HEK293 (cell line): ENCODE measurements around the gene PTCSC3.

Source experiments
- CTCF ChIA-PET: fragments of 350-600 bp; formaldehyde crosslinking; extraction: SDS; loops from one replicate; lab custom pipeline; 2021; ENCODE audit warnings: antibody characterized with exemption; lab: Yijun Ruan, JAX
- POLR2A ChIA-PET: fragments of 300-600 bp; formaldehyde crosslinking; extraction: SDS; loops from one replicate; lab custom pipeline; 2020; ENCODE audit warnings: antibody characterized with exemption, inconsistent platforms; lab: Yijun Ruan, JAX
- H3K27ac ChIP-seq: fragments of 200-500 bp; sonication (Bioruptor generic); 2 replicates; pipeline ENCODE4 v1.5.1; 2014; ENCODE audit warnings: low read depth, low read length, control low read depth, inconsistent platforms; ENCODE audit errors: extremely low read depth
- H3K36me3 ChIP-seq, 2 experiments: fragments of 200-500 bp in 1 of 2; sonication (Bioruptor generic) in 1 of 2; 1 replicate in 1 of 2; 2 replicates in 1 of 2; pipeline ENCODE4 v1.5.1; 2014 to 2017; ENCODE audit warnings: inconsistent platforms in 2 of 2, low read length in 2 of 2; ENCODE audit not compliant: control insufficient read depth in 2 of 2, insufficient read depth in 1 of 2
- H3K4me1 ChIP-seq: fragments of 200-500 bp; sonication (Bioruptor generic); 2 replicates; pipeline ENCODE4 v1.5.1; 2014; ENCODE audit warnings: mild to moderate bottlenecking, low read length, inconsistent platforms; ENCODE audit not compliant: control insufficient read depth, insufficient read depth
- H3K4me3 ChIP-seq: 2 replicates; pipeline ENCODE4 v1.5.1; 2011; ENCODE audit warnings: low read depth, mild to moderate bottlenecking, control low read depth, low read length, moderate library complexity
- H3K9me3 ChIP-seq: fragments of 200-500 bp; sonication (Bioruptor generic); 2 replicates; pipeline ENCODE4 v1.5.1; 2014; ENCODE audit warnings: low read depth, low read length, inconsistent platforms; ENCODE audit not compliant: control insufficient read depth, insufficient read depth
- HOXA7 ChIP-seq: sonication (generic); formaldehyde crosslinking; IDR thresholded peaks from 2 replicates; pipeline ENCODE4 v1.8.1; 2022; ENCODE audit warnings: missing genetic modification reagents, borderline replicate concordance
- KLF16 ChIP-seq: fragments of 450-650 bp; formaldehyde crosslinking; IDR thresholded peaks from 2 replicates; pipeline ENCODE4 v1.5.1; 2017; ENCODE audit warnings: missing biosample characterization, missing genetic modification characterization
- OSR2 ChIP-seq: fragments of 450-650 bp; formaldehyde crosslinking; IDR thresholded peaks from 2 replicates; pipeline ENCODE4 v1.5.1; 2016; ENCODE audit warnings: missing biosample characterization, missing genetic modification characterization
- SP7 ChIP-seq: fragments of 450-650 bp; formaldehyde crosslinking; IDR thresholded peaks from 2 replicates; pipeline ENCODE4 v1.5.1; 2016; ENCODE audit warnings: missing biosample characterization, missing genetic modification characterization
- ZBTB20 ChIP-seq: fragments of 450-650 bp; formaldehyde crosslinking; IDR thresholded peaks from 2 replicates; pipeline ENCODE4 v1.5.1; 2016; ENCODE audit warnings: missing biosample characterization, missing genetic modification characterization
- ZBTB7A ChIP-seq: fragments of 450-650 bp; formaldehyde crosslinking; IDR thresholded peaks from 2 replicates; pipeline ENCODE4 v1.5.1; 2016; ENCODE audit warnings: low read depth, missing biosample characterization, missing genetic modification characterization
- ZFHX2 ChIP-seq: fragments of 450-650 bp; formaldehyde crosslinking; conservative IDR thresholded peaks from 2 replicates; pipeline ENCODE4 v1.5.1; 2016; ENCODE audit warnings: missing biosample characterization, missing genetic modification characterization
- ZNF114 ChIP-seq: fragments of 450-650 bp; formaldehyde crosslinking; IDR thresholded peaks from 2 replicates; pipeline ENCODE4 v1.5.0; 2017; ENCODE audit warnings: missing biosample characterization, missing genetic modification characterization
- ZNF140 ChIP-seq: fragments of 450-650 bp; formaldehyde crosslinking; IDR thresholded peaks from 2 replicates; pipeline ENCODE4 v1.5.1; 2016; ENCODE audit warnings: missing biosample characterization, missing genetic modification characterization
- ZNF155 ChIP-seq: fragments of 450-650 bp; formaldehyde crosslinking; IDR thresholded peaks from 2 replicates; pipeline ENCODE4 v1.5.1; 2016; ENCODE audit warnings: missing biosample characterization, missing genetic modification characterization
- ZNF202 ChIP-seq: fragments of 450-650 bp; formaldehyde crosslinking; IDR thresholded peaks from 2 replicates; pipeline ENCODE4 v1.5.1; 2016; ENCODE audit warnings: missing biosample characterization, missing genetic modification characterization, borderline replicate concordance
- ZNF24 ChIP-seq: fragments of 450-650 bp; formaldehyde crosslinking; IDR thresholded peaks from 2 replicates; pipeline ENCODE4 v1.5.1; 2016; ENCODE audit warnings: missing biosample characterization, missing genetic modification characterization
- ZNF248 ChIP-seq: fragments of 450-650 bp; formaldehyde crosslinking; IDR thresholded peaks from 2 replicates; pipeline ENCODE4 v1.5.1; 2017; ENCODE audit warnings: missing biosample characterization, missing genetic modification characterization
- ZNF311 ChIP-seq: fragments of 450-650 bp; formaldehyde crosslinking; IDR thresholded peaks from 2 replicates; pipeline ENCODE4 v1.5.1; 2017; ENCODE audit warnings: missing biosample characterization, missing genetic modification characterization, borderline replicate concordance
- ZNF335 ChIP-seq: fragments of 450-650 bp; formaldehyde crosslinking; conservative IDR thresholded peaks from 2 replicates; pipeline ENCODE4 v1.5.1; 2016; ENCODE audit warnings: missing biosample characterization, missing genetic modification characterization
- ZNF37A ChIP-seq: fragments of 450-650 bp; IDR thresholded peaks from 2 replicates; pipeline ENCODE4 v1.5.1; 2018; ENCODE audit warnings: missing biosample characterization, missing genetic modification characterization
- ZNF416 ChIP-seq: fragments of 450-650 bp; formaldehyde crosslinking; IDR thresholded peaks from 2 replicates; pipeline ENCODE4 v1.5.1; 2016; ENCODE audit warnings: missing biosample characterization, missing genetic modification characterization
- ZNF626 ChIP-seq: fragments of 450-650 bp; sonication (Bioruptor Pico); formaldehyde crosslinking; IDR thresholded peaks from 2 replicates; pipeline ENCODE4 v1.5.1; 2018; ENCODE audit warnings: missing biosample characterization, missing genetic modification characterization, inconsistent platforms
- ZNF777 ChIP-seq: fragments of 450-650 bp; formaldehyde crosslinking; IDR thresholded peaks from 2 replicates; pipeline ENCODE4 v1.5.1; 2017; ENCODE audit warnings: missing biosample characterization, missing genetic modification characterization, borderline replicate concordance
- TF ChIP-seq, protein P1 (sequence below): fragments of 450-650 bp; formaldehyde crosslinking; IDR thresholded peaks from 2 replicates; pipeline ENCODE4 v1.5.1; 2016; ENCODE audit warnings: missing biosample characterization, missing genetic modification characterization
- TF ChIP-seq, protein P2 (sequence below): fragments of 450-650 bp; formaldehyde crosslinking; IDR thresholded peaks from 2 replicates; pipeline ENCODE4 v1.5.1; 2016; ENCODE audit warnings: missing biosample characterization, missing genetic modification characterization, borderline replicate concordance
- TF ChIP-seq, protein P3 (sequence below): IDR thresholded peaks from 2 replicates; pipeline ENCODE4 v1.6.1; 2011; ENCODE audit warnings: mild to moderate bottlenecking, low read depth, low read length, borderline replicate concordance
- TF ChIP-seq, protein P4 (sequence below): fragments of 450-650 bp; formaldehyde crosslinking; IDR thresholded peaks from 2 replicates; pipeline ENCODE4 v1.5.1; 2016; ENCODE audit warnings: missing biosample characterization, missing genetic modification characterization
- TF ChIP-seq, protein P5 (sequence below): fragments of 450-650 bp; formaldehyde crosslinking; IDR thresholded peaks from 2 replicates; pipeline ENCODE4 v1.5.1; 2016; ENCODE audit warnings: missing biosample characterization, missing genetic modification characterization

Gene PTCSC3

DNA sequence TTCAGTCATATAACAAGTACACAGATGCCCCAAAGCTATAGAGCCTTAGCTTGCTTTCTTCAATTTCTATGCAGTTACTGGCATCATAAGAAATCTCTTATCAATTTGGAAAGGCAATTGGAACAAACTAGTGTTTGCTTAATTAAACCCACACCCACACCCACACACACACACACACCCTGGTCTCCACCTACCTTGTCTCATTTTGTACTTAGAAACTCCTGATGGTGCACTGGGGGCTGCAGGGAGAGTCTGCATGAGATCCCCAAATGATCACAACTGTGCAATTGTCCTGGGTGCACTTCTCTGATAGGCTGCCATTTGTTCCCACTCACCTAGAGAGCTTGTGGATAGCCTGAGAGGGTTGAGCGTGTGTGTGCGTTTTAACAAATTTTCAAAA, 40.5 kb upstream of the PTCSC3 start (continued):
- TF ChIP-seq ZNF311 (tag by site-specific recombination): no peak
- TF ChIP-seq, protein P1, sequence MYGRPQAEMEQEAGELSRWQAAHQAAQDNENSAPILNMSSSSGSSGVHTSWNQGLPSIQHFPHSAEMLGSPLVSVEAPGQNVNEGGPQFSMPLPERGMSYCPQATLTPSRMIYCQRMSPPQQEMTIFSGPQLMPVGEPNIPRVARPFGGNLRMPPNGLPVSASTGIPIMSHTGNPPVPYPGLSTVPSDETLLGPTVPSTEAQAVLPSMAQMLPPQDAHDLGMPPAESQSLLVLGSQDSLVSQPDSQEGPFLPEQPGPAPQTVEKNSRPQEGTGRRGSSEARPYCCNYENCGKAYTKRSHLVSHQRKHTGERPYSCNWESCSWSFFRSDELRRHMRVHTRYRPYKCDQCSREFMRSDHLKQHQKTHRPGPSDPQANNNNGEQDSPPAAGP: no peak

DNA sequence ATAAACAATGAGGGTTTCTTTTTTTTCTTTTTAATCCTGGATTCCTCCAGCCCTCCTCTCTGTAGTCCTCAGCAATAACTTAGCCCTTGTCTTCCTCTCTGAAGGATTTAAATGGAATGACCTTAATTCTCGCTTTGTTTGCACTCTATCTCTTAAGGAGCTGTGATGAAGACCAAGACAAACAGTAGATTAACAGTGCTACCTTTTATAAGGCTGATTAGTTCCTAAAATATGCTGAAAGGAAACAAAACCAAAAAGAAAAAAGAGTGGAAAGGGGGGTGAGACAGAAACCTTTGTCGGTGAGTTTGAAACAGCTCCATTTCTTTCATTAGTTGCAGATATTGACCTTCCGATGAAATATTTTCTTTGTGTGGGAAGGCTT, 38.7 kb upstream of the PTCSC3 start:
- Histone ChIP-seq H3K4me3 (no peak overlapping the region), H3K9me3 (no peaks in the 10 kb centered on the region), H3K27ac (no peak overlapping the region), H3K4me1 (peaks cover 2% of the 10 kb centered on the region; the same call in 1 of the 2 replicates), H3K36me3 (no peaks in the 10 kb centered on the region)
- TF ChIP-seq SP7 (no peak), ZNF24 (tag by site-specific recombination) (no peak), ZNF114 (tag by site-specific recombination) (no peak), OSR2 (tag by site-specific recombination) (no peak), ZBTB7A (no peak), ZNF140 (tag by site-specific recombination) (no peak), KLF16 (tag by site-specific recombination) (no peak), ZNF626 (tag by site-specific recombination) (no peak), HOXA7 (CRISPR knock-in tag) (no peak), ZNF248 (tag by site-specific recombination) (no peak), ZNF155 (tag by site-specific recombination) (no peak), ZNF777 (tag by site-specific recombination) (no peak)
- TF ChIP-seq, protein P2, sequence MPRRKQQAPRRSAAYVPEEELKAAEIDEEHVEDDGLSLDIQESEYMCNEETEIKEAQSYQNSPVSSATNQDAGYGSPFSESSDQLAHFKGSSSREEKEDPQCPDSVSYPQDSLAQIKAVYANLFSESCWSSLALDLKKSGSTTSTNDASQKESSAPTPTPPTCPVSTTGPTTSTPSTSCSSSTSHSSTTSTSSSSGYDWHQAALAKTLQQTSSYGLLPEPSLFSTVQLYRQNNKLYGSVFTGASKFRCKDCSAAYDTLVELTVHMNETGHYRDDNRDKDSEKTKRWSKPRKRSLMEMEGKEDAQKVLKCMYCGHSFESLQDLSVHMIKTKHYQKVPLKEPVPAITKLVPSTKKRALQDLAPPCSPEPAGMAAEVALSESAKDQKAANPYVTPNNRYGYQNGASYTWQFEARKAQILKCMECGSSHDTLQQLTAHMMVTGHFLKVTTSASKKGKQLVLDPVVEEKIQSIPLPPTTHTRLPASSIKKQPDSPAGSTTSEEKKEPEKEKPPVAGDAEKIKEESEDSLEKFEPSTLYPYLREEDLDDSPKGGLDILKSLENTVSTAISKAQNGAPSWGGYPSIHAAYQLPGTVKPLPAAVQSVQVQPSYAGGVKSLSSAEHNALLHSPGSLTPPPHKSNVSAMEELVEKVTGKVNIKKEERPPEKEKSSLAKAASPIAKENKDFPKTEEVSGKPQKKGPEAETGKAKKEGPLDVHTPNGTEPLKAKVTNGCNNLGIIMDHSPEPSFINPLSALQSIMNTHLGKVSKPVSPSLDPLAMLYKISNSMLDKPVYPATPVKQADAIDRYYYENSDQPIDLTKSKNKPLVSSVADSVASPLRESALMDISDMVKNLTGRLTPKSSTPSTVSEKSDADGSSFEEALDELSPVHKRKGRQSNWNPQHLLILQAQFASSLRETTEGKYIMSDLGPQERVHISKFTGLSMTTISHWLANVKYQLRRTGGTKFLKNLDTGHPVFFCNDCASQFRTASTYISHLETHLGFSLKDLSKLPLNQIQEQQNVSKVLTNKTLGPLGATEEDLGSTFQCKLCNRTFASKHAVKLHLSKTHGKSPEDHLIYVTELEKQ (tag by site-specific recombination): no peak
- POLR2A ChIA-PET: no interaction called here
- CTCF ChIA-PET: interaction anchor here (0.7 kb wide), 2 partner anchors 139 to 934 kb away, joined by 3 to 4 read pairs; no protein-coding TSS in a partner anchor

DNA sequence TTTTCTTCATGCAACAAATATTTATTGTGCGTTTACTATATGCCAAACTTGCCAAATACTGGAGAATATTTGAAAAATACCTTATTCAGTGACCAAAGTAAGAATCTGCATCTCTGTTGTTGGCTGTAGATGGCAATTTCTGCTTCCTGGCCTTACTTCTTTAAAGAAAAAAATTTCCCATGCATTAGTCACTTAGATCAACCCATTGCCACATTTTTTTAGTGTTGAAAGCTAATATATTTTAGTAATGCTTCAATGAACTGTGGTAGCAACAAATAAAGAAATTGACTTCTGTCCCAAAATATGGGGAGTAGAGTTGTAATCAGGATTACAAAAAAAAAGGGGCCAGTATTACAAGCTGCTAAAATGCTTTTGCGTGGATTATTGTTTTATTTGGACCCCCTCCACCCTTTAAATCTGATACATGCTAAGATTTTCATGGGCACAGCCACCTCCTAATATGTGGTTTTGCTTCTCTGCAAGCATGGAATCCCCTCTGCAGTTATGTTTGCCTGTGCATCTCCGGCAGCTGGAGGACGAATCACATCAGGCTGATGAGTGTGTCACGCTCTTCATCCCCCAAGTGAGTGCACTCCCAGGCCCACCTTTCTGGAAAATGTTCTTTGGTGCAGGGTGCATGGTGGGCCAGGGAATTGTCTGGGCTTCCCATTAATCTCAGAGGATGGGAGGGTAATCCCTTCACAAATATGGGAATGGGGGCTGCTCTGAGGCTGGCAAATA, 38.1 kb upstream of the PTCSC3 start:
- ChIA-PET CTCF (interaction anchor here (0.7 kb wide), 1 partner anchor 935 kb away, joined by 4 read pairs; no protein-coding TSS in a partner anchor), POLR2A (no interaction called here)
- Histone ChIP-seq H3K27ac (no peak overlapping the region), H3K9me3 (no peaks in the 10 kb centered on the region), H3K36me3 (no peaks in the 10 kb centered on the region), H3K4me1 (peaks cover 2% of the 10 kb centered on the region; the same call in 1 of the 2 replicates), H3K4me3 (no peak overlapping the region)
- TF ChIP-seq ZNF335 (tag by site-specific recombination): no peak
- TF ChIP-seq ZNF37A (tag by site-specific recombination): no peak
- no peak for TF ChIP-seq ZNF416 (tag by site-specific recombination)
- TF ChIP-seq, protein P3, sequence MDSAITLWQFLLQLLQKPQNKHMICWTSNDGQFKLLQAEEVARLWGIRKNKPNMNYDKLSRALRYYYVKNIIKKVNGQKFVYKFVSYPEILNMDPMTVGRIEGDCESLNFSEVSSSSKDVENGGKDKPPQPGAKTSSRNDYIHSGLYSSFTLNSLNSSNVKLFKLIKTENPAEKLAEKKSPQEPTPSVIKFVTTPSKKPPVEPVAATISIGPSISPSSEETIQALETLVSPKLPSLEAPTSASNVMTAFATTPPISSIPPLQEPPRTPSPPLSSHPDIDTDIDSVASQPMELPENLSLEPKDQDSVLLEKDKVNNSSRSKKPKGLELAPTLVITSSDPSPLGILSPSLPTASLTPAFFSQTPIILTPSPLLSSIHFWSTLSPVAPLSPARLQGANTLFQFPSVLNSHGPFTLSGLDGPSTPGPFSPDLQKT: no peak
- TF ChIP-seq, protein P4, sequence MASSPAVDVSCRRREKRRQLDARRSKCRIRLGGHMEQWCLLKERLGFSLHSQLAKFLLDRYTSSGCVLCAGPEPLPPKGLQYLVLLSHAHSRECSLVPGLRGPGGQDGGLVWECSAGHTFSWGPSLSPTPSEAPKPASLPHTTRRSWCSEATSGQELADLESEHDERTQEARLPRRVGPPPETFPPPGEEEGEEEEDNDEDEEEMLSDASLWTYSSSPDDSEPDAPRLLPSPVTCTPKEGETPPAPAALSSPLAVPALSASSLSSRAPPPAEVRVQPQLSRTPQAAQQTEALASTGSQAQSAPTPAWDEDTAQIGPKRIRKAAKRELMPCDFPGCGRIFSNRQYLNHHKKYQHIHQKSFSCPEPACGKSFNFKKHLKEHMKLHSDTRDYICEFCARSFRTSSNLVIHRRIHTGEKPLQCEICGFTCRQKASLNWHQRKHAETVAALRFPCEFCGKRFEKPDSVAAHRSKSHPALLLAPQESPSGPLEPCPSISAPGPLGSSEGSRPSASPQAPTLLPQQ (tag by site-specific recombination): no peak
- TF ChIP-seq, protein P5, sequence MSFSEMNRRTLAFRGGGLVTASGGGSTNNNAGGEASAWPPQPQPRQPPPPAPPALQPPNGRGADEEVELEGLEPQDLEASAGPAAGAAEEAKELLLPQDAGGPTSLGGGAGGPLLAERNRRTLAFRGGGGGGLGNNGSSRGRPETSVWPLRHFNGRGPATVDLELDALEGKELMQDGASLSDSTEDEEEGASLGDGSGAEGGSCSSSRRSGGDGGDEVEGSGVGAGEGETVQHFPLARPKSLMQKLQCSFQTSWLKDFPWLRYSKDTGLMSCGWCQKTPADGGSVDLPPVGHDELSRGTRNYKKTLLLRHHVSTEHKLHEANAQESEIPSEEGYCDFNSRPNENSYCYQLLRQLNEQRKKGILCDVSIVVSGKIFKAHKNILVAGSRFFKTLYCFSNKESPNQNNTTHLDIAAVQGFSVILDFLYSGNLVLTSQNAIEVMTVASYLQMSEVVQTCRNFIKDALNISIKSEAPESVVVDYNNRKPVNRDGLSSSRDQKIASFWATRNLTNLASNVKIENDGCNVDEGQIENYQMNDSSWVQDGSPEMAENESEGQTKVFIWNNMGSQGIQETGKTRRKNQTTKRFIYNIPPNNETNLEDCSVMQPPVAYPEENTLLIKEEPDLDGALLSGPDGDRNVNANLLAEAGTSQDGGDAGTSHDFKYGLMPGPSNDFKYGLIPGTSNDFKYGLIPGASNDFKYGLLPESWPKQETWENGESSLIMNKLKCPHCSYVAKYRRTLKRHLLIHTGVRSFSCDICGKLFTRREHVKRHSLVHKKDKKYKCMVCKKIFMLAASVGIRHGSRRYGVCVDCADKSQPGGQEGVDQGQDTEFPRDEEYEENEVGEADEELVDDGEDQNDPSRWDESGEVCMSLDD (tag by site-specific recombination): no peak
- TF ChIP-seq ZNF202 (tag by site-specific recombination): no peak
- no peak for TF ChIP-seq ZFHX2
- no peak for TF ChIP-seq ZBTB20 (tag by site-specific recombination)
